IMR-90 (cell line): ENCODE measurements around the gene CPXM1. TPM values are rescaled to one million over a fixed set of nuclear protein-coding genes. Genes with fewer than 3 reads are reported as not detected.

ENCODE experiments used
- ATAC-seq: fragments of 200-7000 bp; cut with Tn5 transposase; 2 replicates; pipeline ENCODE4 v1.9.1; 2020; ENCODE audit warnings: low read depth, mild to moderate bottlenecking, moderate library complexity
- BruUV-seq: library from RNA; stranded (reverse); fragments of 400-500 nt; replicated peaks from 2 replicates; lab custom pipeline; 2021; lab: Mats Ljungman, UMichigan
- CTCF ChIA-PET: fragments of 300-600 bp; formaldehyde crosslinking; extraction: SDS; loops from one replicate; lab custom pipeline; 2021; ENCODE audit warnings: antibody characterized with exemption; lab: Yijun Ruan, JAX
- POLR2A ChIA-PET: fragments of 300-600 bp; sonication (Branson Sonifier 250); formaldehyde crosslinking; loops from one replicate; lab custom pipeline; 2022; ENCODE audit warnings: antibody characterized with exemption; ENCODE audit not compliant: unreplicated experiment; lab: Charles Lee
- DNase-seq: peaks from one replicate; pipeline ENCODE4 v3.0.0; 2013
- H2AFZ ChIP-seq: replicated peaks from 2 replicates; pipeline ENCODE3; 2013; ENCODE audit warnings: low read length, mild to moderate bottlenecking; ENCODE audit not compliant: poor library complexity
- H2AK5ac ChIP-seq: 2 replicates; pipeline ENCODE4 v1.6.1; 2013; ENCODE audit warnings: low read depth, low read length, inconsistent platforms
- H2AK9ac ChIP-seq: replicated peaks from 2 replicates; pipeline ENCODE3; 2013; ENCODE audit warnings: mild to moderate bottlenecking, low read depth, low read length, moderate library complexity; ENCODE audit not compliant: poor library complexity
- H2BK120ac ChIP-seq: 2 replicates; pipeline ENCODE4 v1.6.1; 2013; ENCODE audit warnings: low read depth, low read length, inconsistent platforms
- H2BK15ac ChIP-seq: 3 replicates; pipeline ENCODE4 v1.6.1; 2013; ENCODE audit warnings: low read depth, low read length, inconsistent platforms
- H2BK20ac ChIP-seq: 2 replicates; pipeline ENCODE4 v1.6.1; 2013; ENCODE audit warnings: low read depth, mild to moderate bottlenecking, inconsistent platforms, low read length, moderate library complexity
- H2BK5ac ChIP-seq: 2 replicates; pipeline ENCODE4 v1.6.1; 2013; ENCODE audit warnings: mild to moderate bottlenecking, low read depth, low read length, inconsistent platforms; ENCODE audit not compliant: poor library complexity, severe bottlenecking
- H3K14ac ChIP-seq: replicated peaks from 2 replicates; pipeline ENCODE4 v1.6.1; 2013; ENCODE audit warnings: low read depth, low read length, inconsistent platforms
- H3K18ac ChIP-seq: 2 replicates; pipeline ENCODE4 v1.6.1; 2013; ENCODE audit warnings: low read depth, low read length, control low read depth
- H3K23ac ChIP-seq: 2 replicates; pipeline ENCODE4 v1.6.1; 2013; ENCODE audit warnings: low read depth, low read length, inconsistent platforms
- H3K27ac ChIP-seq: 2 replicates; pipeline ENCODE4 v1.5.1; 2013; ENCODE audit warnings: mild to moderate bottlenecking, control low read depth, low read length; ENCODE audit not compliant: insufficient read depth
- H3K27me3 ChIP-seq: 2 replicates; pipeline ENCODE4 v1.6.1; 2013; ENCODE audit warnings: low read length; ENCODE audit not compliant: control insufficient read depth, insufficient read depth
- H3K36me3 ChIP-seq: 2 replicates; pipeline ENCODE4 v1.6.1; 2013; ENCODE audit warnings: low read length, mixed read lengths; ENCODE audit not compliant: control insufficient read depth, insufficient read depth
- H3K4ac ChIP-seq: 2 replicates; pipeline ENCODE4 v1.6.1; 2013; ENCODE audit warnings: low read depth, low read length, inconsistent platforms
- H3K4me1 ChIP-seq: 2 replicates; pipeline ENCODE4 v1.6.1; 2013; ENCODE audit warnings: low read length, mixed read lengths; ENCODE audit not compliant: control insufficient read depth, insufficient read depth
- H3K4me2 ChIP-seq: 2 replicates; pipeline ENCODE4 v1.6.1; 2013; ENCODE audit warnings: low read depth, mild to moderate bottlenecking, control low read depth, low read length, moderate library complexity
- H3K4me3 ChIP-seq: 2 replicates; pipeline ENCODE4 v1.5.1; 2013; ENCODE audit warnings: low read depth, mild to moderate bottlenecking, control low read depth, low read length, moderate library complexity; ENCODE audit not compliant: insufficient read depth
- H3K56ac ChIP-seq: 2 replicates; pipeline ENCODE4 v1.6.1; 2013; ENCODE audit warnings: low read length, inconsistent platforms; ENCODE audit not compliant: insufficient read depth; ENCODE audit errors: extremely low read depth
- H3K79me1 ChIP-seq, 2 experiments: 2 replicates each; pipeline ENCODE4 v1.6.1; 2013; ENCODE audit warnings: low read length in 2 of 2, inconsistent platforms in 1 of 2, low read depth in 1 of 2
- H3K9ac ChIP-seq: 2 replicates; pipeline ENCODE4 v1.6.1; 2013; ENCODE audit warnings: low read depth, low read length, control low read depth
- H3K9me1 ChIP-seq: 2 replicates; pipeline ENCODE4 v1.6.1; 2013; ENCODE audit warnings: low read length, inconsistent platforms; ENCODE audit not compliant: insufficient read depth
- H3K9me3 ChIP-seq: 2 replicates; pipeline ENCODE4 v1.6.1; 2013; ENCODE audit warnings: low read length; ENCODE audit not compliant: control insufficient read depth, insufficient read depth
- H4K20me1 ChIP-seq: 2 replicates; pipeline ENCODE4 v1.6.1; 2013; ENCODE audit warnings: low read length, inconsistent platforms; ENCODE audit not compliant: insufficient read depth
- H4K5ac ChIP-seq: 2 replicates; pipeline ENCODE4 v1.6.1; 2013; ENCODE audit warnings: mild to moderate bottlenecking, low read depth, low read length, control low read depth
- H4K8ac ChIP-seq, 2 experiments: 2 replicates each; pipeline ENCODE4 v1.6.1; 2013; ENCODE audit warnings: low read depth in 2 of 2, low read length in 2 of 2, control low read depth in 1 of 2, inconsistent platforms in 1 of 2
- H4K91ac ChIP-seq: 2 replicates; pipeline ENCODE4 v1.6.1; 2013; ENCODE audit warnings: low read depth, low read length, inconsistent platforms; ENCODE audit not compliant: insufficient read depth
- BHLHE40 ChIP-seq: fragments of 150-350 bp; IDR thresholded peaks from 2 replicates; pipeline ENCODE4 v1.6.1; 2016; ENCODE audit warnings: mild to moderate bottlenecking, low read depth, low read length
- CEBPB ChIP-seq: IDR thresholded peaks from 2 replicates; pipeline ENCODE4 v1.6.1; 2012; ENCODE audit warnings: low read depth, low read length, improper control_type of control experiment
- CHD1 ChIP-seq: IDR thresholded peaks from 2 replicates; pipeline ENCODE4 v1.6.1; 2012; ENCODE audit warnings: low read depth, low read length, improper control_type of control experiment
- FOS ChIP-seq: fragments of 150-350 bp; IDR thresholded peaks from 2 replicates; pipeline ENCODE4 v1.6.1; 2016; ENCODE audit warnings: low read depth, low read length
- MAZ ChIP-seq: IDR thresholded peaks from 2 replicates; pipeline ENCODE4 v1.6.1; 2012; ENCODE audit warnings: low read depth, mild to moderate bottlenecking, low read length, improper control_type of control experiment, moderate library complexity, borderline replicate concordance
- NFE2L2 ChIP-seq: fragments of 150-350 bp; IDR thresholded peaks from 2 replicates; pipeline ENCODE4 v1.6.1; 2016; ENCODE audit warnings: low read depth, mild to moderate bottlenecking, low read length
- RAD21 ChIP-seq: IDR thresholded peaks from 2 replicates; pipeline ENCODE4 v1.6.1; 2012; ENCODE audit warnings: low read length, improper control_type of control experiment
- RCOR1 ChIP-seq: IDR thresholded peaks from 2 replicates; pipeline ENCODE4 v1.6.1; 2012; ENCODE audit warnings: mild to moderate bottlenecking, low read length, improper control_type of control experiment; ENCODE audit not compliant: insufficient replicate concordance
- RFX5 ChIP-seq: IDR thresholded peaks from 2 replicates; pipeline ENCODE4 v1.8.0; 2012; ENCODE audit warnings: low read depth, mild to moderate bottlenecking, low read length, moderate library complexity
- SMC3 ChIP-seq: fragments of 150-350 bp; IDR thresholded peaks from 2 replicates; pipeline ENCODE4 v1.6.1; 2016; ENCODE audit warnings: low read depth, mild to moderate bottlenecking, antibody characterized with exemption, low read length, moderate library complexity
- WGBS, 2 experiments: methylation state at CpG; one replicate each; pipeline versions ENCODE4 v1.1.5 to v1.1.7; 2013; ENCODE audit warnings: missing lambda C conversion rate in 2 of 2; ENCODE audit not compliant: insufficient read length in 1 of 2; ENCODE audit errors: extremely low coverage in 2 of 2; 5-methylcytosine and 5-hydroxymethylcytosine counted together
- dilution Hi-C: fragments of 300-500 bp; cut with HindIII; formaldehyde crosslinking; loops from one replicate; pipeline ENCODE4 v1.14.3; 2018; ENCODE audit warnings: low sequenced_read_pairs; ENCODE audit not compliant: unreplicated experiment
- in situ Hi-C: fragments of 300-500 bp; cut with MboI; formaldehyde crosslinking; loops from 3 replicates; pipeline ENCODE4 v1.14.3; 2019; ENCODE audit warnings: low sequenced_read_pairs, inconsistent platforms, mixed read lengths
- intact Hi-C: fragments of 100-400 bp; cut with micrococcal nuclease; formaldehyde crosslinking; loops from 2 replicates; pipeline ENCODE4 v1.10.0; 2022
- polyA plus RNA-seq, 3 experiments: library from polyadenylated mRNA; depleted of rRNA; stranded (reverse); fragments of >200 nt; gene quantifications; 2 replicates each; pipeline ENCODE4 v1.2.3, GENCODE V29; 2012; ENCODE audit warnings: low replicate concordance in 1 of 3
- total RNA-seq: library from RNA; depleted of rRNA; stranded (reverse); fragments of >200 nt; gene quantifications from 2 replicates; pipeline ENCODE4 v1.2.3, GENCODE V29; 2012
- TF ChIP-seq, protein P1 (sequence below): fragments of 150-350 bp; IDR thresholded peaks from 2 replicates; pipeline ENCODE4 v1.6.1; 2017; ENCODE audit warnings: mild to moderate bottlenecking, antibody characterized with exemption, low read length, low read depth
- TF ChIP-seq, protein P2 (sequence below): conservative IDR thresholded peaks from 2 replicates; pipeline ENCODE4 v1.5.1; 2012; ENCODE audit warnings: mild to moderate bottlenecking, low read depth, low read length, improper control_type of control experiment

The CPXM1 gene
- total and polyA plus RNA-seq, 2 of the 4 experiments (the other 2 are of a cell fraction): 1.1 to 4.6 TPM

DNA sequence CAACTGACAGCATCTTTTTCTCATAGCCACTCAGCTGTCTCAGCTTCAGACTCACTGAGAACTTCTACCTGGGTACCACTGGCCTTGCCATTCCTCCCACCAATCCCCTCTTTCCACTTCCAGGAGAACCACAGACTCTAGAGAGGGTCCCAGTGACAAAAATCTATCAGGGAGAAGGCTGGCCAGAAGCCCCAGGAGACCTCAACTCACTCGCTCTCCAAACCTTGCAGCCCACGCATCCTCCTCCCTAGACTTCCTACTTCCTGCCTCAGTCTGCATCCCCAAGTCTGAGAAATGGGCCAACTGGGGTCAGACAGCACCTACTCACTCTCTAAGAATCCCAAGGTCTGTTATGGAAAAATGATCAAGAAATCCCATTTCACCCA, 16.9 kb upstream of the CPXM1 start:
- Histone ChIP-seq H3K4me1 (peaks cover 38% of the 10 kb centered on the region), H3K23ac (no peak overlapping the region), H4K91ac (no peak overlapping the region), H3K56ac (no peak overlapping the region), H3K18ac (no peak overlapping the region; the same call in 1 of the 2 replicates), H2AK5ac (peak overlapping the region; percentile 22; the same call in 1 of the 2 replicates), H3K9me1 (peaks cover 28% of the 10 kb centered on the region), H2AK9ac (no peak overlapping the region), H2BK120ac (no peak overlapping the region), H2BK5ac (no peak overlapping the region), H3K27ac (no peak overlapping the region), H2BK20ac (peak overlapping the region; percentile 45; the same call in 1 of the 2 replicates), H3K27me3 (no peaks in the 10 kb centered on the region), H3K9me3 (no peaks in the 10 kb centered on the region), H3K14ac (no peak overlapping the region), H4K5ac (no peak overlapping the region; the same call in 1 of the 2 replicates), H3K79me1 (0 out of 4 replicates have a peak, but pooled peaks cover 0 to 5% of the 10 kb centered on the region in 2 experiments), H2BK15ac (no peak overlapping the region; the same call in 2 of the 3 replicates), H2AFZ (no peak overlapping the region), H3K9ac (no peak overlapping the region), H3K4me3 (no peak overlapping the region), H4K8ac (no peak overlapping the region), H4K20me1 (no peaks in the 10 kb centered on the region), H3K4ac (no peak overlapping the region), H3K4me2 (no peak overlapping the region), H3K36me3 (no peaks in the 10 kb centered on the region)
- no peak for TF ChIP-seq RCOR1
- TF ChIP-seq CEBPB: no peak
- no peak for TF ChIP-seq CHD1
- TF ChIP-seq, protein P1, sequence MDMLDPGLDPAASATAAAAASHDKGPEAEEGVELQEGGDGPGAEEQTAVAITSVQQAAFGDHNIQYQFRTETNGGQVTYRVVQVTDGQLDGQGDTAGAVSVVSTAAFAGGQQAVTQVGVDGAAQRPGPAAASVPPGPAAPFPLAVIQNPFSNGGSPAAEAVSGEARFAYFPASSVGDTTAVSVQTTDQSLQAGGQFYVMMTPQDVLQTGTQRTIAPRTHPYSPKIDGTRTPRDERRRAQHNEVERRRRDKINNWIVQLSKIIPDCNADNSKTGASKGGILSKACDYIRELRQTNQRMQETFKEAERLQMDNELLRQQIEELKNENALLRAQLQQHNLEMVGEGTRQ: no peak
- no peak for TF ChIP-seq NFE2L2
- TF ChIP-seq MAZ: no peak
- TF ChIP-seq, protein P2, sequence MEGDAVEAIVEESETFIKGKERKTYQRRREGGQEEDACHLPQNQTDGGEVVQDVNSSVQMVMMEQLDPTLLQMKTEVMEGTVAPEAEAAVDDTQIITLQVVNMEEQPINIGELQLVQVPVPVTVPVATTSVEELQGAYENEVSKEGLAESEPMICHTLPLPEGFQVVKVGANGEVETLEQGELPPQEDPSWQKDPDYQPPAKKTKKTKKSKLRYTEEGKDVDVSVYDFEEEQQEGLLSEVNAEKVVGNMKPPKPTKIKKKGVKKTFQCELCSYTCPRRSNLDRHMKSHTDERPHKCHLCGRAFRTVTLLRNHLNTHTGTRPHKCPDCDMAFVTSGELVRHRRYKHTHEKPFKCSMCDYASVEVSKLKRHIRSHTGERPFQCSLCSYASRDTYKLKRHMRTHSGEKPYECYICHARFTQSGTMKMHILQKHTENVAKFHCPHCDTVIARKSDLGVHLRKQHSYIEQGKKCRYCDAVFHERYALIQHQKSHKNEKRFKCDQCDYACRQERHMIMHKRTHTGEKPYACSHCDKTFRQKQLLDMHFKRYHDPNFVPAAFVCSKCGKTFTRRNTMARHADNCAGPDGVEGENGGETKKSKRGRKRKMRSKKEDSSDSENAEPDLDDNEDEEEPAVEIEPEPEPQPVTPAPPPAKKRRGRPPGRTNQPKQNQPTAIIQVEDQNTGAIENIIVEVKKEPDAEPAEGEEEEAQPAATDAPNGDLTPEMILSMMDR: no peak
- no peak for TF ChIP-seq BHLHE40
- no peak for TF ChIP-seq RAD21
- no peak for TF ChIP-seq RFX5
- TF ChIP-seq FOS: no peak
- TF ChIP-seq SMC3: no peak
- no TSS peak for BruUV-seq
- WGBS, 2 experiments: no CpG with 5 or more reads among the region's 2 CpGs
- POLR2A ChIA-PET: no interaction called here
- CTCF ChIA-PET: no interaction called here
- dilution Hi-C loops (no loop called here), intact Hi-C loops (no loop called here), in situ Hi-C loops (loop anchor here (25.0 kb wide), 1 partner anchor 705 kb away; the partner anchor contains the start of gene STK35)
- no peak for DNase-seq
- no peak for ATAC-seq
